Keratinocyte (primary cell): ENCODE data around the gene SLC26A2. TPM values are rescaled to one million over a fixed set of nuclear protein-coding genes. Genes with fewer than 3 reads are reported as not detected.

Experiments
- DNase-seq: peaks from one replicate; pipeline ENCODE4 v3.0.0-alpha.2; 2011; ENCODE audit warnings: low read depth, missing footprints, low spot score
- FAIRE-seq: peaks from 2 replicates; lab custom pipeline; 2011; peaks lifted over from hg19 to GRCh38; lab: Jason Lieb, UNC
- H2AFZ ChIP-seq: 2 replicates; pipeline ENCODE4 v1.6.0; 2012; ENCODE audit warnings: low read length, control low read depth, inconsistent platforms; ENCODE audit not compliant: control insufficient read depth
- H3K27ac ChIP-seq: 2 replicates; pipeline ENCODE4 v1.5.1; 2011; ENCODE audit warnings: low read length; ENCODE audit not compliant: control insufficient read depth, insufficient read depth
- H3K27me3 ChIP-seq: 3 replicates; pipeline ENCODE4 v1.6.0; 2011; ENCODE audit warnings: low read length; ENCODE audit not compliant: control insufficient read depth, insufficient read depth; ENCODE audit errors: extremely low read depth
- H3K36me3 ChIP-seq, 2 experiments: 2 replicates in 1 of 2; 3 replicates in 1 of 2; pipeline ENCODE4 v1.5.1; 2011; ENCODE audit warnings: low read length in 2 of 2, mild to moderate bottlenecking in 1 of 2; ENCODE audit not compliant: control insufficient read depth in 2 of 2, insufficient read depth in 2 of 2; ENCODE audit errors: extremely low read depth in 1 of 2
- H3K4me1 ChIP-seq: 3 replicates; pipeline ENCODE4 v1.5.1; 2011; ENCODE audit warnings: low read length; ENCODE audit not compliant: control insufficient read depth, insufficient read depth; ENCODE audit errors: extremely low read depth
- H3K4me2 ChIP-seq: 3 replicates; pipeline ENCODE4 v1.6.0; 2011; ENCODE audit warnings: low read depth, low read length; ENCODE audit not compliant: control insufficient read depth, insufficient read depth; ENCODE audit errors: extremely low read depth
- H3K4me3 ChIP-seq, 3 experiments: fragments of 200-600 bp in 1 of 3; sonication (generic) in 1 of 3; 2 replicates in 2 of 3; 3 replicates in 1 of 3; pipeline ENCODE4 v1.5.1; 2011 to 2016; ENCODE audit warnings: low read length in 3 of 3, mild to moderate bottlenecking in 3 of 3, control low read depth in 2 of 3, inconsistent platforms in 1 of 3, low read depth in 1 of 3, mixed read lengths in 1 of 3, mixed run types in 1 of 3, moderate library complexity in 1 of 3; ENCODE audit not compliant: control insufficient read depth in 2 of 3, insufficient read depth in 2 of 3; ENCODE audit errors: extremely low read depth in 1 of 3
- H3K79me2 ChIP-seq: 2 replicates; pipeline ENCODE4 v1.6.0; 2012; ENCODE audit warnings: low read length; ENCODE audit not compliant: control insufficient read depth, insufficient read depth
- H3K9ac ChIP-seq: 3 replicates; pipeline ENCODE4 v1.6.0; 2011; ENCODE audit warnings: low read length; ENCODE audit not compliant: control insufficient read depth, insufficient read depth; ENCODE audit errors: extremely low read depth
- H3K9me1 ChIP-seq: 3 replicates; pipeline ENCODE4 v1.6.0; 2011; ENCODE audit warnings: low read length; ENCODE audit not compliant: control insufficient read depth, insufficient read depth; ENCODE audit errors: extremely low read depth
- H3K9me3 ChIP-seq: 2 replicates; pipeline ENCODE4 v1.5.1; 2012; ENCODE audit warnings: low read depth, low read length; ENCODE audit not compliant: control insufficient read depth
- H4K20me1 ChIP-seq: 3 replicates; pipeline ENCODE4 v1.6.0; 2011; ENCODE audit warnings: low read length; ENCODE audit not compliant: control insufficient read depth, insufficient read depth; ENCODE audit errors: extremely low read depth
- EZH2 ChIP-seq: IDR thresholded peaks from one replicate; pipeline ENCODE4 v1.6.1; 2012; ENCODE audit warnings: inconsistent platforms, mild to moderate bottlenecking, low read length, moderate library complexity
- dilution Hi-C: fragments of 300-500 bp; cut with MboI; formaldehyde crosslinking; loops from one replicate; pipeline ENCODE4 v1.7.0; 2020; ENCODE audit warnings: low sequenced_read_pairs; ENCODE audit not compliant: extremely low pct_ligation_motif_present
- polyA plus RNA-seq, 5 experiments: library from polyadenylated mRNA; depleted of rRNA in 3 of 5; stranded (reverse) in 3 of 5; stranded (forward) in 1 of 5; unstranded in 1 of 5; fragments of >200 nt; gene quantifications; 1 replicate in 1 of 5; 2 replicates in 3 of 5; 3 replicates in 1 of 5; pipeline versions ENCODE4 v1.2.1 to v1.2.3, GENCODE V29; 2011 to 2012; ENCODE audit warnings: missing spikeins in 2 of 5, low read depth in 1 of 5, low replicate concordance in 1 of 5
- TF ChIP-seq, protein P1 (sequence below), 3 experiments: IDR thresholded peaks in 1 of 3; conservative IDR thresholded peaks in 1 of 3; optimal IDR thresholded peaks in 1 of 3; 2 replicates in 2 of 3; 3 replicates in 1 of 3; pipeline versions ENCODE3 to v1.5.1; 2011; ENCODE audit warnings: low read length in 3 of 3, mild to moderate bottlenecking in 3 of 3, moderate library complexity in 2 of 3, control low read depth in 1 of 3, inconsistent platforms in 1 of 3; ENCODE audit not compliant: insufficient read depth in 2 of 3; ENCODE audit errors: extremely low read depth in 1 of 3

SLC26A2 gene
- polyA plus RNA-seq, 1 donor (not counting 4 experiments of a cell fraction or from before 2014, with no cell fraction given), result 10.3 TPM

DNA sequence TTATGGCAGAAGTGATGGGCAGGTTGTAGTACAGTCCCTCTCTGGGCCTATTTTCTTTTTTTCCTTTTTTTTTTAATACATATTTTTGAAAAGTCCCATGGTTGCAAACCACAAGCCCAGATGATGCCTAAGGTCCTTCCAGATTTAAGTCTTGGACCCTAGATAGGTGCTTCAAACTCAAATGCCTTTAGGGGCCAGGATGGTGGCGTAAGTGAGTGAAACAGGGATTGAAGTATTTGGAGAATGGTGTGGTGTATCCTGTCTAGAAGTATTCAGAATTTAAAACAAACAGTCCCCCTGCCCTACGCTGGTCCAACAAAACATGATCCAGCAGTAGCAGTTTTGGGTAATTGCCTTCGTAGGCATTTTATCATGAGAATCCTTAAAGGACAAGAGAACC lies 37.7 kb downstream of the SLC26A2 start:
- Histone ChIP-seq H3K4me2 (no peak overlapping the region), H4K20me1 (peaks cover 5% of the 10 kb centered on the region), H3K36me3 (peaks cover 7% of the 10 kb centered on the region in 2 experiments), H3K9me1 (no peaks in the 10 kb centered on the region), H3K4me3 (no peak overlapping the region), H3K4me1 (peaks cover 29% of the 10 kb centered on the region), H3K27me3 (no peaks in the 10 kb centered on the region), H3K79me2 (peaks cover 27% of the 10 kb centered on the region), H3K9me3 (no peaks in the 10 kb centered on the region), H2AFZ (no peak overlapping the region), H3K27ac (no peak overlapping the region), H3K9ac (no peak overlapping the region)
- no peak for TF ChIP-seq EZH2
- TF ChIP-seq, protein P1, sequence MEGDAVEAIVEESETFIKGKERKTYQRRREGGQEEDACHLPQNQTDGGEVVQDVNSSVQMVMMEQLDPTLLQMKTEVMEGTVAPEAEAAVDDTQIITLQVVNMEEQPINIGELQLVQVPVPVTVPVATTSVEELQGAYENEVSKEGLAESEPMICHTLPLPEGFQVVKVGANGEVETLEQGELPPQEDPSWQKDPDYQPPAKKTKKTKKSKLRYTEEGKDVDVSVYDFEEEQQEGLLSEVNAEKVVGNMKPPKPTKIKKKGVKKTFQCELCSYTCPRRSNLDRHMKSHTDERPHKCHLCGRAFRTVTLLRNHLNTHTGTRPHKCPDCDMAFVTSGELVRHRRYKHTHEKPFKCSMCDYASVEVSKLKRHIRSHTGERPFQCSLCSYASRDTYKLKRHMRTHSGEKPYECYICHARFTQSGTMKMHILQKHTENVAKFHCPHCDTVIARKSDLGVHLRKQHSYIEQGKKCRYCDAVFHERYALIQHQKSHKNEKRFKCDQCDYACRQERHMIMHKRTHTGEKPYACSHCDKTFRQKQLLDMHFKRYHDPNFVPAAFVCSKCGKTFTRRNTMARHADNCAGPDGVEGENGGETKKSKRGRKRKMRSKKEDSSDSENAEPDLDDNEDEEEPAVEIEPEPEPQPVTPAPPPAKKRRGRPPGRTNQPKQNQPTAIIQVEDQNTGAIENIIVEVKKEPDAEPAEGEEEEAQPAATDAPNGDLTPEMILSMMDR (optimal IDR thresholded peaks at IDR 0.05 in 1 of 3, IDR thresholded peaks at IDR 0.05 in 1 of 3, conservative IDR thresholded peaks at IDR 0.05 in 1 of 3; ENCODE audit: extremely low read depth in 1 of 3, insufficient read depth in 2 of 3, low read length in 3 of 3), result no peak
- DNase-seq (no peak), FAIRE-seq (no peak)
- dilution Hi-C loops, result no loop called here

DNA sequence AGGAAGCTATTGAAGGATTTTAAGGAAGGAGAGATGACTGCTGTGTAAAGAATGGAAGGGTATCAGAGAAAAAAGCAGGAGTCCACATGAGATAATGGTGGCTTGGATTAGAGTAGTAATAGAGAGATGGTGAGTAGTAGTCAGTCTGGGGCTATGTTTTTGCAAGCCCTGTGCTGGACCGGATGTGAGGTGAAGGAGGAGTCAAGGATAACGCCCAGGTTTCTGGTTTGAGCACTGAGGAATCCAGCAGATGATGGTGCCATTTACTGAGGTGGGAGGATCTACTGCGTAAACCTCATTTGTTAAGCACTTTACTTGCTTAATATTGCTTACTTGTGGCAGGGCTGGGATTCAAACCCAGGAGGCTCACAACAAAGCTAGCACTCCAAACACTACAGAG lies 38.8 kb downstream of the SLC26A2 start:
- Histone ChIP-seq H3K27ac (peak overlapping the region; percentile 90), H3K4me1 (peaks cover 29% of the 10 kb centered on the region), H3K79me2 (peaks cover 32% of the 10 kb centered on the region), H3K9me3 (no peaks in the 10 kb centered on the region), H3K4me2 (peak overlapping the region; percentile 84), H3K9ac (peak overlapping the region; percentile 94), H2AFZ (peak overlapping the region; percentile 35), H3K9me1 (no peaks in the 10 kb centered on the region), H3K27me3 (no peaks in the 10 kb centered on the region), H4K20me1 (peaks cover 5% of the 10 kb centered on the region), H3K4me3 (peak overlapping the region; percentile 88 to 98 (median 96)), H3K36me3 (peaks cover 7% of the 10 kb centered on the region in 2 experiments)
- FAIRE-seq (peak; percentile 57), DNase-seq (no peak)
- no peak for TF ChIP-seq EZH2
- TF ChIP-seq, protein P1 (optimal IDR thresholded peaks at IDR 0.05 in 1 of 3, IDR thresholded peaks at IDR 0.05 in 1 of 3, conservative IDR thresholded peaks at IDR 0.05 in 1 of 3; ENCODE audit: extremely low read depth in 1 of 3, insufficient read depth in 2 of 3, low read length in 3 of 3), result no peak
- dilution Hi-C loops, result no loop called here
